ENCODE data around the gene CDYL2.
"Not testable (repeated sequence)": the region's sequence is repeated elsewhere in the genome, so short reads cannot be mapped to it uniquely, and the experiment has no call there.

The CDYL2 gene

DNA sequence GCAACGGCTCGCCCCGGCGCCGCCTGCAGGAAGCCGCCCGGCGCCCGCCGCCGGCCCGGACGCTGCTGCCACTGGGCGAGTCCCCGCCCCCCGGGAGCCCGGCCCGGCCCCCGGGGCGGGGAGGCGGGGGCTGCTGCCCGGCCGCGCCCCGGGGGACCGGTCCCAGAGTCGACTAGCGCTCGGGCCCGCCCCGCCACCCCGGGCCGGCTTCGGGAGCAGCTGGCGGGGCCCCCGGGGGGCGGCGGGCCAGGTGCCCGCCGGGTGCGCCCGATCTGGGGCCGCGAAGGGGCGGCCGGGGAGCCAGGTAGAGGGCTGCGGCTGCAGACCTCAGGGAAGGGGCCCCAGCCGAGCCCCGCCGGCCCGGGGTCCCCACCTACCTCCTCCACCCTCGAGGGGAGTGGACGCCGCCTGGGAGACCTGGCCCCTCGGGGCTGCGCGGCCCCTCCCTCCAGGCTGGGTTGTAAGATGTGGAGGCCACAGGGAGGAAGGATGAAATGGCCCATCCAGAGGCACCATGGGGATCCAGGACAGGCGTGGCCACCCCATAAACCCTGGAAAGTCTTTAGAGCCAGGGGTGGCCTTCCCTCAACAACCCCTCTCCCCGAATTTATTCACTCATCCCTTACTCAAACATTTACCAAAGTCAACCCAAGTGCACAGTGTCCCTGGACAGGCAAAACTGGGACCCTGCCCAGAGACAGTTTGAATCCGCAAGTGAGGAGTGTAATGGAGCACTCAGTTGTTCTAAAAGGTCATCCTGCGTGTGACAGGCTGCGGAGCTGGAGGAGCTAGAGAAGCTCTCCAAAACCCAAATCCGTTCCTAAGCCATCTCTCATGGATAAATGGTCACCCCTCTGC lies at the start of gene CDYL2:
TSS of gene CDYL2 (minus strand) at position 73 of the 858 bp plus-strand sequence. CDS start 425 bp downstream, outside the sequence.
- peak in 1 of 2 experiments; percentile 20 for DNase-seq

GRCh38 chr16:80852261-80852872 lies 48.0 kb upstream of the CDYL2 start:
- DNase-seq: no peak

- no peak for DNase-seq
Measured at GRCh38 chr16:80851831-80852230, 47.4 kb upstream of the CDYL2 start.

- no peak for DNase-seq
Measured at GRCh38 chr16:80850757-80851156, 46.4 kb upstream of the CDYL2 start.

GRCh38 chr16:80848862-80849261 lies 44.5 kb upstream of the CDYL2 start:
- DNase-seq: no peak

- DNase-seq: no peak
Measured at GRCh38 chr16:80846680-80847079, 42.3 kb upstream of the CDYL2 start.

DNA sequence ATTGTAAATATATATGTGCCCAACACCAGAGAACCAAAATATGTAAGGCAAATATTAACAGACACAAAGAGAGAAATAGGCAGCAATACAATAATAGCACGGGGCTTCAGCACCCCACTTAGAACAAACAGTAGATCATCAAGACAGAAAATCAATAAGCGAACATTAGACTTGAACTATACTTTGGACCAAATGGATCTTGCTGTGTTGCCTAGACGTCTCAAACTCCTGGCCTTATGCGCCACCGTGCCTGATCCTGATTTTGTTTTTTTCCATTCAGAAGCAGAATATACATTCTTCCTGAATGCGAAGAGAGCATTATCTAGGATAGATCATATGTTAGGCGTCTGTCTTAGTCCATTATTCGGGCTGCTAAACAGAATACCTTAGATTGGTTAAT lies 41.9 kb upstream of the CDYL2 start:
- DNase-seq: no peak

DNA sequence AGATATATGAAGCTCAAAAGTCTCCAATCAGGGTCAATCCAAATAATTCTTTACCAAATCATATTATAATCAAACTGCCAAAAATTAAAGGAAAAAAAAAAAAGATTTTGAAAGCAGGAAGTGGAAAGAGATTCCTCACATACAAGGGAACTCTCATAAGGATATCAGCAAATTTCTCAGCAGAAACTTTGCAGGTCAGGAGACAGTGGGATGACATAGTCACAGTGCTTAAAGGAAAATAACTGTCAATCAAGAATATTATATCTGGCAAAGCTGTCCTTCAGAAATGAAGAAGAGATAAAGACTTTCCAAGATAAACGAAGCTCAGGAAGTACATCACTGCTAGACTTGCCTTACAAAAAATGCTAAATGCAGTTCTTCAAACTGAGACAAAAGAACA lies 40.0 kb upstream of the CDYL2 start:
- no peak for DNase-seq

DNA sequence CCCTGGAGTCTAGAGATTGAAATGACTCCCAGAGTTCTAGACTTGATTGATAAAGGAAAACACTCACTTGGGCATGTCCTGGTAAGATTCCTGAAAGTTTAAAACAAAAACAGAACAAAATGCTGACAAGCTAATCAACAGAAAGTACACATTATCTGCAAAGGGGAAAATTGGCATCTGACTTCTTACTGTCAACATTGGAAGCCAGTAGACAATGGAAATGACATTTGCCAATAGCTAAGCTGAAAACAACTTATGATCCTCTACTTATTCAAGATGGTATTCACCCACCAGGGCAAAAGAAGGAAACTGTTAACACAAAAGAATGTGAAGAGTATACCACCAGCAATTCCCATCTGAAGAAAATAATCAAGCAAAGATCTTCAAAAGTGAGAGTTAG lies 36.8 kb upstream of the CDYL2 start:
- DNase-seq: no peak

- no peak for DNase-seq
Measured at GRCh38 chr16:80837533-80838147, 33.2 kb upstream of the CDYL2 start.

- DNase-seq: no peak
Measured at GRCh38 chr16:80836846-80837245, 32.4 kb upstream of the CDYL2 start.

- no peak for DNase-seq
Measured at GRCh38 chr16:80836202-80836601, 31.8 kb upstream of the CDYL2 start.

DNA sequence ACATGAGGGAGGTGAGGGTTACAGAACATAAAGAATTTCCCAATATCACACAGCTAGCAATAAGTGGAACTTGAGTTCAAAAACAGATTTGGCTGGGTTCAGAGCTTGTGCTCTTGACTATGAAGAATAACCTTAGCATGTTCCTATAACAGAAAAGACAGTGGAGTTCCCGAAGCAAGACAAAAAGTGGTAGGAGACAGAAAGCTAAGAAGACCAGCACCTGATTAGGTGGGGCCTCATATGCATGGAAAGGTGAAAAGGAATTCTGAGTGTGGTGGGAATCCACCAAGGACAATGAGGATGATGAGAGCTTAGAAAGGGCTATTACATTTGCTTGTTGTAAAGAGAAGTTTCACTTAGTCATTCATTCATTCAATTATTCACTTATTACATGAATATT lies 26.6 kb upstream of the CDYL2 start:
- no peak for DNase-seq

GRCh38 chr16:80828495-80828894 lies 24.1 kb upstream of the CDYL2 start:
- no peak for DNase-seq

GRCh38 chr16:80827007-80827406 lies 22.6 kb upstream of the CDYL2 start:
- no peak for DNase-seq

DNA sequence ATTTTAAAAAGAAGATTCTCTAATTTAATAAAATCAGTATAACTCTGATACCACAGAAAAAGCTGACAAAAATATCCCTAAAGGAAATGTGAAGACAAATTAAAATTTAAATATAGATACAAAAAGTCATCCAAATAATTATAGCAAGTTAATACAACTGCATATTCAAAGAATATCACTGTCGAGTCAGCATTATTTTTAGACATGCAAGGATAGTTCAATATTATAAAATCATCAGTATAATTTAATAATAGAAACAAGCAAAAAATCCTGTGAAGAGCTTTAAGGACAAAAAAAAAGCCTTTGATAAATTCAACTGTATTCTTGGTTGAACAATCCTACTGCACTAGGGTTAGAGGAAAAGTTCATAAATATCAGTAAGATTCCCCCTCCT lies 21.0 kb upstream of the CDYL2 start:
- no peak for DNase-seq

DNA sequence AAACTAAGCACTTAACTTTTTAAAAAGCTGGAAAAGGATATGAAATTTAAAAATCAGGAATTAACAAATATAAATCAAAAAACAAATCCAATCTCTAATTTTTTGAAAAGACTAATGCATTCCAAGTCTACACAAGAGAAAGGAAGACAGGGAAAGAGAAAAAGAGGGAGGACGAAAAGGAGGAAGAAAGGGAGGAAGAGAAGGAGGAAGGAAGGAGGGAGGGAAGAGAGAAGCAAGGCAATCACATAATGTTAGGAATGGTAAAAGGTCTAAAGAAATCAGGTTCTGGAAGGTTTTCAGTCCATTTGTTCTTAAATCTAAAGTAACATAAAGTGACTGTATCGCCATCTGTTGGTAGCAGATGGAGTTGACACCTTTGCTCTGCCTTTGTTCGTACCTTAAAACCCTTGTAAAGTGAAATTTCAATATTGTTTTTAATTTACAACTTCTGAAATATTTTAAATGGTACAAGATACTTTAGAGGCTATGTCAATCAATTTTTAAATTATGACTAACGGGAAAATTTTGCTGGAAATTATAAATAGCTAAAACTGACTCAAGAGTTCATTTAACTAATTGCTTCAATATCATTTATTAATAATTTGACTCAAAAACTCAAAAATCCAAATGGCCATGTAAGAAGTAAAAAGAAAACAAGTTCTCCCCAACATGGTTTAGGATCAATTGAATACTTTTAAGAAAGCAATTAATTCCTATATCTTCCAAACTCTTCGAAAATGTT lies 20.4 kb upstream of the CDYL2 start:
- DNase-seq: peak in 1 of 2 experiments; percentile 63

DNA sequence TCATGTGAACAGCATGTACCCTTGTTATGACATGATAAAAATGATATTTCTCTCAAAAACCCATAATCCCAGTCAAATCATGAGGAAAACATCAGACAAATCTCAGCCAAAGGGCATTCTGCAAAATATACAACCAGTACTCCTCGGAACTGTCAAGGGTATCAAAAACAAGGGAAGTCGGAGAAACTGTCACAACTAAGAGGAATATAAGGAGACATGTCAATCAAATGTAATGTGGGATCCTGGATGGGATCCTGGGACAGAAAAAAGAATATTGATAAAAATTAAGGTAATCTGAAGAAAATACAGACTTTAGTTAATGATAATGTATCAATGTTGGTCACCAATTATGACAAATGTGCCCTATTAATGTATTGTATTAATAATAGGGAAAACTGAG lies 15.6 kb upstream of the CDYL2 start:
- DNase-seq: no peak

- no peak for DNase-seq
Measured at GRCh38 chr16:80816356-80816755, 12.0 kb upstream of the CDYL2 start.

GRCh38 chr16:80815278-80815677 lies 10.9 kb upstream of the CDYL2 start:
- not testable (repeated sequence) for DNase-seq

DNA sequence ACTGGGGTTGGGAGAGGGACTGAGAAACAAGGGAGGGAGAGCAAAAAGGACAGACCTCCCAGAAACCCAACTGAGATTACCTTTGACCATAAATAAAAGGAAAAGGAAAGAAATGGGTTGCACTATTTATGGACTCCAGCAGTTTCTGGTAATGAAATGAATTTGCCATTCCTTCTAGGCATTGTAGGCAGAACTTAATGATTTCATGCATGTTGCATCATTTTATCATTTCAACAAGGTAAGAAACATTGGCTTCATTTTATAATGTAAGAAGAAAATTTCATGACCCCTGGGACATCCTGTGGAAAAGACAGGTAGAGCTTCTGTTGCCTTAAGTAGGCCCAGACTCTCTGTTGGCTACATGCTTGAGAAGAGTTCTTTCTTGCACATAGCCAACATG lies 8.2 kb upstream of the CDYL2 start:
- DNase-seq: no peak

GRCh38 chr16:80809366-80809765 lies 5.0 kb upstream of the CDYL2 start:
- DNase-seq: no peak

DNA sequence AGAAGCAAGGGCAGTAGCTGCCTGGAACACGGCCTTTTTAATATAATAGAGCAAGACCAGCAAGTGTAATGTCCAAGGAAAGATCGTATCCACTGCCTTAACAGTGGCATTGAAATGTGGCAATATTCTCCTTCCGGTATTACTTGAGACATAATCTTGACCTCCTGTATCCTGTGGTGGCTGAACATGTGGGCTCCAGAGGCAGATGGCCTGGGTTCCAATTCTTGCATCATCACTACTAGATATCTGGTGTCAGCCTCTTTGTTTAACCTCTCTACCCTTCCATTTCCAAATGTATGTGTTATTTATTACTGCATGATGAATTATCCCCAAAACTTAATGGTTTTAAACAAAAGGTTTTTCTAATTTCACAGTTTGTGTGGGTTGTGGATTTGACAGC lies 3.5 kb upstream of the CDYL2 start:
- no peak for DNase-seq

Data from SW 1271 (cell line).